ENCODE measurements around the gene MAMDC4.
"Not testable (repeated sequence)": the region's sequence is repeated elsewhere in the genome, so short reads cannot be mapped to it uniquely, and the experiment has no call there.

Gene MAMDC4

DNA sequence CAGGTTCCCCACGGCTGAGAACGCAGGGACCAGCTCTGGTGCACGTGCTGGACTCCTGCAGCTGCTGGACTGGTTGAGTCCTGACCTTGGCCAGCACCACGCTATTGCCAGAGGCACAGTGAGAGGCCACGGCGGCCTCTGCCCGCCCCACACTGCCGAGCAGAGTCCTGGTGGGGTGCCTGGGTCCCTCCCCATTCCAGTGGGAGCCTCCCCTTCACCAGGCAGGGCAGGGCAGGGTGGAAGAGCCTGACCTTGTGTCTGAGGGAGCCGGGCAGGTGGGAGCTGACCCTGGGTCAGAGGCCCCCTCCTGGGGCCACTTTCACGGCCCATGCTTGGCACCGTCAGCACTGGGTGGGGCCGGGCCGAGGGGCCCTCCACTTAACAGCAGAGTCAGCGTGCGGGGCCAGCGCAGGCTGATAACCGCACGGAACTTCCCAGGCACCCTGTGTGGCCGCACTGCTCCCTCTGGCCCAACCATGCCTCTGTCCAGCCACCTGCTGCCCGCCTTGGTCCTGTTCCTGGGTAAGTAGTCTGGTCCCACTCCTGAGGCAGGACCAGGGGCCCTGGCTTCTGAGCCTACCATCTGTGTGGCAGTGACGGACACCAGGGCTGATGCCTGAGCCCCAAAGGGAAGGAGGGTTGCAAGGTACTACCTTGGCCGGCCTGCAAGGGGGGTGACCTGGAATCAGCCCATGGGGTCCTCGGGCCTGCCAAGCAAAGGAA is at the start of gene MAMDC4:
TSS of gene MAMDC4 (plus strand) at position 406 of the 723 bp plus-strand sequence. CDS start at position 477, 71 bp downstream.
- H4K20me1 ChIP-seq, result peaks cover 13 to 69% (median 50%) of the 10 kb centered on the region in 11 experiments; a peak in 21 of 22 replicates
- H3K9me3 ChIP-seq (replicated peaks in 1 of 11), result no peaks in the 10 kb centered on the region
- H3K4me1 ChIP-seq, result peaks cover 21 to 70% (median 57%) of the 10 kb centered on the region in 10 experiments
- H3K36me3 ChIP-seq, result peaks cover 9 to 28% (median 17%) of the 10 kb centered on the region in 11 experiments; a peak in 17 of 22 replicates
- peak within 1 kb of the TSS in 5 of 11 experiments; percentile 15 to 83 (median 20); a peak in 5 of 22 replicates for H3K9ac ChIP-seq
- no peak within 1 kb of the TSS; a peak in 1 of 22 replicates for H3K4me2 ChIP-seq
- no peak within 1 kb of the TSS for H3K4me3 ChIP-seq
- TF ChIP-seq Cebpa-rat (IDR thresholded peaks at IDR 0.05), result no peak
- H3K27me3 ChIP-seq, result peaks cover 0 to 12% (median 9%) of the 10 kb centered on the region in 11 experiments; a peak in 13 of 22 replicates
- H3K27ac ChIP-seq, result no peak within 1 kb of the TSS

DNA sequence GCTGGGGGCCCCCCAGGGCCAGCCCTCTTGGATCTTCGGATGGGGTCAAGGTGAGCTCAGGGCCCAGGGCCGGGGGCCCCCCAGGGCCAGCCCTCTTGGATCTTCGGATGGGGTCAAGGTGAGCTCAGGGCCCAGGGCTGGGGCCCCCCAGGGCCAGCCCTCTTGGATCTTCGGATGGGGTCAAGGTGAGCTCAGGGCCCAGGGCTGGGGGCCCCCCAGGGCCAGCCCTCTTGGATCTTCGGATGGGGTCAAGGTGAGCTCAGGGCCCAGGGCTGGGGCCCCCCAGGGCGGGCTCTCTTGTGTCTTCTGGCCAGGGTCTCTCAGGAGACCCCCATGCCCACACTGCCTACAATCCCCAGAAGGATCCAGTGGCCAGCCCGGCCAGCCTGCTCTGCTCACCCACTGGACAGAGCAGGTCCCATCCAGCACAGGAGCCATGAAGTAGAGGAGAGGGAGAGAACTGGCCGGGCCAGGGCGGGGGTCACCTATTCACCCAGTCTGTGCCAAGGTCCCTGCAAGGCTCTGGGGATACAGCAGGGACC is 49.1 kb upstream of the MAMDC4 start:
- Histone ChIP-seq H3K4me1 (peaks cover 41 to 61% (median 53%) of the 10 kb centered on the region in 10 experiments), H3K36me3 (peaks cover 0 to 33% (median 18%) of the 10 kb centered on the region in 11 experiments; a peak in 13 of 22 replicates), H4K20me1 (peaks cover 0 to 41% (median 7%) of the 10 kb centered on the region in 11 experiments; a peak in 12 of 22 replicates), H3K9ac (peak overlapping the region in 1 of 11 experiments; percentile 33; a peak in 1 of 22 replicates), H3K27me3 (peaks cover 0 to 17% (median 9%) of the 10 kb centered on the region in 11 experiments; a peak in 12 of 22 replicates)
- not testable (repeated sequence) for H3K4me2 ChIP-seq; H3K27ac ChIP-seq; H3K4me3 ChIP-seq; H3K9me3 ChIP-seq (replicated peaks in 1 of 11)

DNA sequence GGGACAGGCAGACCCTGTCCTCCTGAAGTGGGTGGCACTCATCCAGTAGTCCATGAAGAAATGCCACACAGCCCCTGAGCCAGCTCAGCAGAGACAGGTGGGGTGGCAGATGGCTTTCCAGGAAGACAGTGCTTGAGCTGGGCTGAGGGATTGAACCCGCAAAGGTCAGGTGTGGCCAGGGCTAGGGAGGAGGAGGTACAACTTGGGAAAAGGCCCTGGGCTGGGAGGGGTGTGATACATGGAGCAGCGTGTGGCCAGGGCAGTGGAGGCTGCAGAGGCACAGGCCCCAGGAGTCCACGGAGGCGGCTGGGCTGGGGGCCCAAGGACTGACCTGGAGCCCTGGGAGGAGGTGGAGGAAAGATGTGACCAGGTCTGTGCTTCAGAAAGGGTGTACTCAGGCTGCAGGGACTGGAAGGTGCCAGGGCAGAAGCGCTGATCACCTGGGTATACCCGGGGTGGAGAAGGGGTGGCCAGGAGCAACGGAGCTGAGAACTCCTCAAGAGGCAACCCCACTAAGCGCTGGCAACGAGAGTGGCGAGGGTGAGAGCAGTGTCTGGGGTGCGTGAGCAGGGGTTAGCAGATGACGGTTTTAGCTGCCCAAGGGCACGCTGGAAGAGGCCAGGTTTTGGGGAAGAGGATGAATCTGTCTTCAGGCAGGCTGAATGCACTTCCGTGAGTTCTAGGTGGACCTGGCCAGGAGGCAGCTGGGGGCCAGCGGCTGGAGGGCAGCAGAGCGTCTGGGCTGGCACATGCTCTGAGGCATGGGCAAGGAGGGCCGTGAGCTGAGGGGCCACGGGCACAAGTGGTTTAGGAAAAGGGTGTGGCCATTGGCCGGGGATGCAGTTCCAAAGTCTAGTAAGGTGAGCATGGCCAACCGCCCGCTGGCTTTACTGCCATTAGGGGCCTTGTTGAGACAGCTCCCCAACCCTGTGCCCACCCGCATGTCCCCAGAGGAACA is 48.3 kb upstream of the MAMDC4 start:
- Histone ChIP-seq H3K4me3 (no peak overlapping the region), H3K9ac (peak overlapping the region in 1 of 11 experiments; percentile 33; a peak in 1 of 22 replicates)

DNA sequence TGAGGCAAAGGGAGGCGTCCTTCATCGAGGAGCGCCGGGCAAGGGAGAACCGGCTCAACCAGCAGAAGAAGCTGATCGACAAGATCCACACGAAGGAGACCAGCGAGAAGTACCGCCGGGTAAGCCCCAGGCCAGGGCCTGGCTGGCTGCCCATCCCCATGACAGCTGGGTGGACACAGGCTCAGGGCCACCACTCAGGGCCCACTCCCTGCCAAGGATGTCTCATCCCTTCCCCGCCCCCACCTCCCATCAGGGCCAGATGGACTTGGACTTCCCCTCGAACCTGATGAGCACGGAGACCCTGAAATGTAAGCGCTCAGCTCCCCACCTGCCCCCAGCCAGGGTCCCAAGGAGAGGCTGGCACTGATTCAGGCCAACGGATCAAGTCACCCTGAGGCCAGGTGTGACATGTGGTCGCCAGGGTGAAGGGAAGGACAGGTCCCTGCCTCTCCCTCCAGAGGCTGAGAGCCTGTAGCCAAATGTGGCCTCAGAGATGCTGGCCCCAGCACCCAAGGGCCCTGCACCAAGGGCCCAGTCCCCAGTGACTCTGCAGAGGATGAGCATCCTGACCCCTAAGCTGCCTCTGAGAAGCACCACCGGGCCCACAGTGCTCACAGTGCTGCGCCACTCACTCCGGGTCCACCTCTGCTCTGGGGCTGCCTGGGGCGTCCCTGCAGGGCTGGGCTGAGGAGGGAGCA is 47.5 kb upstream of the MAMDC4 start:
- Histone ChIP-seq H3K36me3 (peaks cover 0 to 39% (median 24%) of the 10 kb centered on the region in 11 experiments; a peak in 16 of 22 replicates), H3K27ac (no peak overlapping the region), H3K4me3 (no peak overlapping the region), H3K9me3 (replicated peaks in 1 of 11) (no peaks in the 10 kb centered on the region), H3K4me1 (peaks cover 44 to 57% (median 49%) of the 10 kb centered on the region in 10 experiments), H3K27me3 (peaks cover 0 to 7% (median under 1%) of the 10 kb centered on the region in 11 experiments; a peak in 9 of 22 replicates), H4K20me1 (peaks cover 1 to 47% (median 23%) of the 10 kb centered on the region in 11 experiments; a peak in 19 of 22 replicates), H3K4me2 (no peak overlapping the region), H3K9ac (peak overlapping the region in 3 of 11 experiments; percentile 16 to 37 (median 18); a peak in 2 of 22 replicates)
- TF ChIP-seq Cebpa-rat (IDR thresholded peaks at IDR 0.05), result no peak

More for the DNA sequence above, 48.3 kb upstream of the MAMDC4 start:
- Histone ChIP-seq H3K9me3 (replicated peaks in 1 of 11) (no peaks in the 10 kb centered on the region), H3K27me3 (peaks cover 0 to 15% (median 8%) of the 10 kb centered on the region in 11 experiments; a peak in 12 of 22 replicates), H3K27ac (no peak overlapping the region), H3K4me2 (no peak overlapping the region), H4K20me1 (peaks cover 0 to 47% (median 15%) of the 10 kb centered on the region in 11 experiments; a peak in 16 of 22 replicates), H3K36me3 (peaks cover 0 to 33% (median 18%) of the 10 kb centered on the region in 11 experiments; a peak in 13 of 22 replicates), H3K4me1 (peaks cover 41 to 57% (median 49%) of the 10 kb centered on the region in 10 experiments)
- no peak for TF ChIP-seq Cebpa-rat (IDR thresholded peaks at IDR 0.05)

DNA sequence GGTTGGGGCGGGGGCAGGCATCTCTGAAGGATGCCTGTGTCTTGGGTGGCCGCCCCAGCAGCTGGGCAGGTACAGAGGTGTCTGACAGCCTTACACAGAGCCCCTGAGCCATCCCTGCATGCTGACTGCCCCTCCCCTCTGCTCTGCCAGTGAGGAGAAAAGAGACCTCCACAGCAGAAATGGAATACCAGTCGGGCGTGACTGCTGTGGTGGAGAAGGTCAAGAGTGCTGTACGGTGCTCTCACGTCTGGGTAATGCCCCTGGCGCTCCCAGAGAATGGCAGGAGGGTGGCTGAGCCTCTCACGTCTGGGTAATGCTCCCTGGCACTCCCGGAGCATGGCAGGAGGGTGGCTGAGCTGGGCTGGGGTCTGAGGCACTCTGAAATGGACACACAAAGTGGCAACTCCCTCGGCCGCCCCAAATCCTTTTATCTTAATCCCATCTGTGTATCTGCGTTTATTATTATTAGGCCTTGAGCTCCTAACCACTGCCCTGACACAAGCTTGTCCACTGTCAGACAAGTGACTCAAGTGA is 46.9 kb upstream of the MAMDC4 start:
- no peak overlapping the region for H3K27ac ChIP-seq
- no peak overlapping the region for H3K4me2 ChIP-seq
- H3K4me3 ChIP-seq, result no peak overlapping the region
- peaks cover 0 to 5% (median 0%) of the 10 kb centered on the region in 11 experiments; a peak in 3 of 22 replicates for H3K27me3 ChIP-seq
- peaks cover 3 to 45% (median 30%) of the 10 kb centered on the region in 11 experiments; a peak in 17 of 22 replicates for H3K36me3 ChIP-seq
- peaks cover 47 to 58% (median 52%) of the 10 kb centered on the region in 10 experiments for H3K4me1 ChIP-seq
- no peaks in the 10 kb centered on the region for H3K9me3 ChIP-seq (replicated peaks in 1 of 11)
- no peak for TF ChIP-seq Cebpa-rat (IDR thresholded peaks at IDR 0.05)
- peaks cover 7 to 51% (median 29%) of the 10 kb centered on the region in 11 experiments; a peak in 19 of 22 replicates for H4K20me1 ChIP-seq
- H3K9ac ChIP-seq, result peak overlapping the region in 3 of 11 experiments; percentile 16 to 99 (median 37); a peak in 2 of 22 replicates

DNA sequence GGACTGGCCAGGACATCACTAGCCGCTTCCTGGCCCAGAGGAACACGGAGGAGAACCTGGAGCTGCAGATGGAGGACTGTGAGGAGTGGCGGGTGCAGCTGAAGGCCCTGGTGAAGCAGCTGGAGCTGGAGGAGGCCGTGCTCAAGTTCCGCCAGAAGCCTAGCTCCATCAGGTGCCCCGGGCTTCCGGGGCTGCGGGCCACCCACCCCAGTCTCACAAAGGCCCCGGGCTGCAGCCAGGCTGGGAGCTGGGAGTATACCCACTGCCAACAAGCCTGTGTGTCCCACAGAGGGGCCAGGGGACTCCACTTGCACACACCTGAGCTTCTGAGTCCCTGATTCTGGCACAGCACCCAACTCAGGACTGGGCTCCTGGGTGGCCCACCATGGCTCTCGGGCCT is 46.1 kb upstream of the MAMDC4 start:
- Histone ChIP-seq H3K27me3 (no peaks in the 10 kb centered on the region), H3K9ac (peak overlapping the region in 10 of 11 experiments; percentile 84 to 99 (median 98); a peak in 16 of 22 replicates)
- TF ChIP-seq Cebpa-rat (IDR thresholded peaks at IDR 0.05), result no peak

DNA sequence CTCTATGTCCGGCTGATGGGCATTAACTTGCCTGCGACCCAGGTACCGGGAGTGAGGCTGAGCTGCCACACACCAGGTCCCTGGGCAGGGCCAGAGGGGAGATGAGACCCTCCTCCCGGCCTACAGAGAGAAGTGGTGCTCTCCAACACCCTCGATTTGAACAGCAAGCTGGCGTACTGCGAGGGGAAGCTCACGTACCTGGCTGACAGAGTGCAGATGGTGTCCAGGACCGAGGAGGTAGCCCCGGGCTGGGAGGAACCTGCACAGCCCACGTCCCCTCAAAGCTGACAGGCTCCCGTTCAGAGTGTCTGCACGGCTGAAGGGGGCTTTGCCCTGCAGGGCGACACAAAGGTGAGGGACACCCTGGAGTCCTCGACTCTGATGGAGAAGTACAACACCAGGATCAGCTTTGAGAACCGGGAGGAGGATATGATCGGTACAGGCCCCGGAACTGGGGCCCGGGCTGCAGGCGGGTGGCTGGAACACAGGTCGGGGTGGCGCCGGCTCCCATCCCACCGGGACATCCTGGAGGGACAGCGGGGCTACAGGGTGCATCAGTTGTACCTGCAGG is 45.4 kb upstream of the MAMDC4 start:
- TF ChIP-seq Cebpa-rat (IDR thresholded peaks at IDR 0.05), result no peak
- peaks cover 41 to 57% (median 50%) of the 10 kb centered on the region in 10 experiments for H3K4me1 ChIP-seq
- H3K4me3 ChIP-seq, result peak overlapping the region; percentile 76 to 100 (median 100)
- peak overlapping the region; percentile 69 to 98 (median 95); a peak in 19 of 22 replicates for H3K27ac ChIP-seq
- peak overlapping the region; percentile 82 to 99 (median 96) for H3K4me2 ChIP-seq
- no peaks in the 10 kb centered on the region for H3K27me3 ChIP-seq
- H3K36me3 ChIP-seq, result peaks cover 11 to 59% (median 45%) of the 10 kb centered on the region in 11 experiments; a peak in 20 of 22 replicates
- H3K9me3 ChIP-seq (replicated peaks in 1 of 11), result no peaks in the 10 kb centered on the region
- H3K9ac ChIP-seq, result peak overlapping the region; percentile 84 to 99 (median 98)
- peaks cover 17 to 60% (median 36%) of the 10 kb centered on the region in 11 experiments; a peak in 19 of 22 replicates for H4K20me1 ChIP-seq

More for the DNA sequence above, 46.1 kb upstream of the MAMDC4 start:
- peaks cover 11 to 53% (median 38%) of the 10 kb centered on the region in 11 experiments; a peak in 20 of 22 replicates for H3K36me3 ChIP-seq
- no peak overlapping the region for H3K27ac ChIP-seq
- H3K4me2 ChIP-seq, result peak overlapping the region; percentile 82 to 99 (median 96)
- no peaks in the 10 kb centered on the region for H3K9me3 ChIP-seq (replicated peaks in 1 of 11)
- H3K4me3 ChIP-seq, result no peak overlapping the region; a peak in 2 of 20 replicates
- peaks cover 47 to 58% (median 52%) of the 10 kb centered on the region in 10 experiments for H3K4me1 ChIP-seq
- peaks cover 15 to 54% (median 30%) of the 10 kb centered on the region in 11 experiments; a peak in 19 of 22 replicates for H4K20me1 ChIP-seq

Data from BLaER1 treated with 17β-estradiol and CSF1 and Interleukin-3, amounts not matched to agents 10 nM and 100 nM (cell line).